ENCODE results near the gene ATAD3A.
"Not testable (repeated sequence)": the region's sequence is repeated elsewhere in the genome, so short reads cannot be mapped to it uniquely, and the experiment has no call there.

The ATAD3A gene

GRCh38 chr1:1523226-1523625 is 11.3 kb downstream of the ATAD3A start:
- not testable (repeated sequence) for DNase-seq (ENCODE audit: low spot score)

GRCh38 chr1:1523651-1524050 is 11.7 kb downstream of the ATAD3A start:
- DNase-seq (ENCODE audit: low spot score) = not testable (repeated sequence)

DNA sequence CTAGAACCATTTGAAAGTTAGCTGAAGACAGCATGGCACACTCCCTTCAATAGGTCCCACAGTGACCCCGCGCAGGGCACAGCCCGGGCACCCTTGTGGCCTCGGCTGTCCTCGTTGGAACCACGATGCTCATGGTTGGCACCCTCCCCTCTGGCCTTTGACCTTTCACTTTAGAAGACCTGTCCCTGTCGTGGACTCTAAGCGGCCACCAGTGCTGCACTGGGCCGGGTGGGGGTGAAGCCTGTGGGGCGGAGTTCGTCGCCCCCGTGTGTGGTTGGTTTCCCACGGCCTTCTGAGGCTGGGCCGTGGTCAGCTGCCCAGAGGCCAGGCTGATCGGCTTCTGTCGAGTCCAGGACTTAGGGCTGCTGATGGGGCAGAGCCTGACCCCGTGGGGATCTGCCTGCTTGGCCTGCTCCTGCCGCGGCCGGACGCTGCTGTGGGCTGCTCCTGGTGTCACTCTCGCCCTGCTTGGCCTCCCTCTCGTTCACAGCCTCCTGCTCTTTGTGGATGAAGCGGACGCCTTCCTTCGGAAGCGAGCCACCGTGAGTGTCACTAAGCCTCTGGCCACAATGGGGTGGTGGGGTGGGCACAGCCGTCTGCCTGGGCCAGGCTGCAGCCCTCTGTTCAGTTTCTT is 12.9 kb downstream of the ATAD3A start:
- not testable (repeated sequence) for DNase-seq (ENCODE audit: low spot score)

DNA sequence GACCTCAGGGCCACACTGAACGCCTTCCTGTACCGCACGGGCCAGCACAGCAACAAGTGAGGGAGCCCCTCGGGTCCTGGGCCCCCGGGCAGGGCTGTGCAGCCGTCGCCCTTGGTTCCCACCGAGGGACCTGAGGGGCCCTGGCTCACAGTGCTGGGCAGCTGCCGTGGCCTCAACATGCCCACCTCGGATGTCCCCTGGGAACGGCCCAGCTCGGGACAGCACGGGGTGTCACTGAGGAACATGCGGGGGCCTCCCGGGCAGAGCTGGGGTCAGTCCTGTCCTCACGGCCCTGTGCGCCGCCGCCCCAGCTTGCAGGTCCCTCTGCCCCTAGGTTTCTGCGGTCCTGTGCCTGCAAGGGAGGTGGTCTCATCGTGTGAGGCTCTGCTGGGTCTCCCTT is 14.5 kb downstream of the ATAD3A start:
- DNase-seq (ENCODE audit: low spot score) = not testable (repeated sequence)

- no peak for DNase-seq (ENCODE audit: low spot score)
Measured at GRCh38 chr1:1527092-1527816, 15.3 kb downstream of the ATAD3A start.

GRCh38 chr1:1528301-1529267 is 16.6 kb downstream of the ATAD3A start:
- no peak for DNase-seq (ENCODE audit: low spot score)

DNA sequence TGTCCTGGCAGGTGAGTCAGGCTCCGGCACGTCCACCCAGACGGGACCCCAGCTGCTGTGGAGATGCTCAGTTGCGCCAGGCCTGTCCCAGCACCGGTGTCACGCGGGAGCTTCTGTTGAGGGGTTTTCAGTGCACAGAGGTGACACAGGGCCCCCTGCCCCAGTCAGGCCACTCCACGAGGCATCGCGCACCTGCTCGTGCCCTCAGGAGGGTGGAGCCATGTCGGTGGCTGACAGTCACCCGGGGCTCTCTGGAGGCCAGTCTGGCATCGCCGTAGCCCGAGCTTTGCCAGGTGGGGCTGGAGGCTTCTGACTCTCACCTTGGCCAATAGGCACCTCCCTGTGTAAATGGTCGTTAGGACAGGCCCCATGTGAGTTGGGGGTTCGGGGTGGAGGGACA is 17.4 kb downstream of the ATAD3A start:
- DNase-seq (ENCODE audit: low spot score) = no peak

GRCh38 chr1:1529936-1530335 is 18.0 kb downstream of the ATAD3A start:
- no peak for DNase-seq (ENCODE audit: low spot score)

- DNase-seq (ENCODE audit: low spot score) = no peak
Measured at GRCh38 chr1:1531947-1532346, 20.0 kb downstream of the ATAD3A start.

DNA sequence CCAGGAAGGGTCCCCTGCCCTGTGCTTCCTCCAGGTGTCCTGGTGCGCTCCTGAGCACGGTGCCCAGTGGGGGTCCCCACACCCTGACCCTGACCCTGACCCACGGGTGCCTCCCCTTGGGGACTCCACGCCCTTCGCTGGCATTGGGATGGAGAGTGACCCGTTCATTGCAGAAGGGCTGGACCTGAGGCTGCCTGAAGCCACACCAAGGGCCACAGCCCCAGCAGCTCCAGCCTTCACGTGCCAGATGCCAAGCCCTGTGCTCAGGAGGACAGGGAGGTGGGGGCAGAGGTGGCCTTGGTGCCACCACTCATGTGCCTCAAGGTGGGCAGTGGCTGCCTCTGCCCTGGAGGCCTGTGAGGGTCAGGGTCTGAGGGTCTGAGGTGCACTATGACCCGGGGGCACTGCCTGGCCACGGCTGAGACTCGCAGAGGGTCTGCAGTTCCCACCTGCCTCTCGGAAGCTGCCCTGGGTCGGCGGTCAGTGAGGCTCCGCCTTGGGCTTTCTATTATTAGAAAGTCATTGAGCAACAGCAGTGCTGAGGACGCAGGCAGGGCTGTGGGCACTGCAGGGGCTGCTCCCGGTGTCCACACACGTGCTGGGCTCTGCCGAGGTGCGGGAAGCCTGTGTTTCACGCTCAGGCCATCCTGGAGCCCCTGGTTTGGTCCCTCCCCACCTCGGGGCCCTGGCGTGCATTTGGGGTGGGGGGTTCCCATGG is 21.4 kb downstream of the ATAD3A start:
- DNase-seq (ENCODE audit: low spot score) = not testable (repeated sequence)

DNA sequence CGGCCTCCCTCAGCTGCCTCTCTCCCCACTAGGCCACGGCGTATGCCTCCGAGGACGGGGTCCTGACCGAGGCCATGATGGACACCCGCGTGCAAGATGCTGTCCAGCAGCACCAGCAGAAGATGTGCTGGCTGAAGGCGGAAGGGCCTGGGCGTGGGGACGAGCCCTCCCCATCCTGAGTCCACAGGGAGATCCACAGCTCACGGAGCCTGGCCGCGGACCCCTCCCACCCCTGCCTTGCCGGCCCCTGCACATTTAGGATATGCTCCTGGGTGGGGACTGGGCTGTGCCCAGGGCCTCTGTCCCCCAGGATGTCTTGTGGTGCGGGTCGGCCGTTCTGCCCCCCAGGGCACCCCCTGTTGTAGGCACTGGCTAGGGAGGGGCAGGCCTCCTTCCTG is 21.9 kb downstream of the ATAD3A start:
- not testable (repeated sequence) for DNase-seq (ENCODE audit: low spot score)

DNA sequence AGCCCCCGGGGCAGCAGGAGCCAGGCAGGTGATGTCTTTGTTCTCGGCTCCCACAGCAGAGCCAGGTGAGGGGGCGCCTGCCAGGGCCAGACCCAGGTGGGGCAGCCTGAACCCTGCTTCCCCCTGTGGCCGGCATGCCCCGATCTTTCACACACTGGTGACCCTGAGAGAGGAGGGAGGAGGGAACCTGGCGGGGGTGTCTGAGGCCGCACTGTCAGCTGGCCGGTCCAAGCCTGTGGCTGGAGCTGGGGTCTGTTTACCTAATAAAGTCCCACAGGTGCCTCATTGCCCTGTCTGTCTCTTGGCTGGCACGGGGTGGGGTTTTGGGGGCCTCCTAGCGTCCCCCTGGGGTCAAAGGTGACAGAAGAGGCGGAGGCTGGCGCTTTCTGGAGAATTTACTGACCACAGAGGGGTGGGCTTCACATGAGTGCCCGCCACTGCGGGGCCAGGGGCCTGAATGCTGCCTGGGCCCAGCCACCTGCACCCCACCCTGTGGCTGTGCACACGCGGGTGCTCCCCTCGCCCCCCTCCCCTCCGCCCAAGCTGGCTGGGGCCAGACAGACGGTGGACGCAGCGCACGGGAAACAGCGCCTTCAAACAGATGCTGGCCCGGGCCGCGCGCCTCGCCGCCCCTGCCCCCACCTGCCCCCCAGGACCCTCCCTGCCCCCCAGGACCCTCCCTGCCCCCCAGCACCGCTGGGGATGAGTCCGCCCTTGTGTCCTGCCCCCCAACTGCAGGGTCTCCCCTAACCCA is 22.6 kb downstream of the ATAD3A start:
- DNase-seq (ENCODE audit: low spot score) = no peak

DNA sequence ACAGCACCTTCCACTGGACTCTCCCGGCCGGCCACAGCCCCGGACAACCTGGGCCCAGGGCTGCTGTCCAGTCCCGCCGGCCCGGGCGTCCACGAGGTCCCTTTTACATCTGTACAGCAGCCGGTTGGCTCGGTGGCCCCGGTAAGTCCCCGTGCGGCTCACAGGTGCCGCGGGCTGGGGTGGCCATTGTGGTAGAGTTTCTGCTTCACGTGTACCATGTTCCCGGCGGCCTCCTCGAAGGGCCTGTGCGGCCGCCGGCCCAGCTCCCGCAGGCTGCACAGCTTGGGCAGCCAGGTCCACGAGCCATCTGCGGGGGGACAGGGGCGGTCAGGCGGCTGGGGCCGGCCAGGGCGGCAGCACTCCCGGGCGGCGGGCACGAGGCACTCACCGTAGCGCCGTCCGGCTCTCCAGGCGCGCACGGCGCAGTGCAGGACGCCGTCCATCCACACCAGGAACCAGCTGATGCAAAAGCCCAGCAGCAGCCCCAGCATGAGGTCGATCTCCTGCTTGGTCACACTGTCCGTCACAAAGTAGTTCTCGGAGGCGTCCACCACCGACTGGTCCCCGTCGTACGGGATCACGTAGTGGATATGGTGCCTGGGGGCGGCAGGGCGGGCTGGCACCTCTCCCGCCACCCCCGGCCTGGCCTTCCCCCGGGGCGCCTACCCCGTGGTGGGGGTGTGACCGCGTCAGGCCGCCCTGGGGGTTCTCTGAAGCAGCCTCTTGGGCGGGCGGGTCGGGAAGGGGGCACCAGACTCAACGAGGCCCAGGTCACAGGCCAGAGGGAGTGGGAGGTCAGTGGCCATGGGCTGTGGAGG is 23.4 kb downstream of the ATAD3A start:
- no peak for DNase-seq (ENCODE audit: low spot score)

GRCh38 chr1:1536019-1536937 is 24.3 kb downstream of the ATAD3A start:
- no peak for DNase-seq (ENCODE audit: low spot score)

DNA sequence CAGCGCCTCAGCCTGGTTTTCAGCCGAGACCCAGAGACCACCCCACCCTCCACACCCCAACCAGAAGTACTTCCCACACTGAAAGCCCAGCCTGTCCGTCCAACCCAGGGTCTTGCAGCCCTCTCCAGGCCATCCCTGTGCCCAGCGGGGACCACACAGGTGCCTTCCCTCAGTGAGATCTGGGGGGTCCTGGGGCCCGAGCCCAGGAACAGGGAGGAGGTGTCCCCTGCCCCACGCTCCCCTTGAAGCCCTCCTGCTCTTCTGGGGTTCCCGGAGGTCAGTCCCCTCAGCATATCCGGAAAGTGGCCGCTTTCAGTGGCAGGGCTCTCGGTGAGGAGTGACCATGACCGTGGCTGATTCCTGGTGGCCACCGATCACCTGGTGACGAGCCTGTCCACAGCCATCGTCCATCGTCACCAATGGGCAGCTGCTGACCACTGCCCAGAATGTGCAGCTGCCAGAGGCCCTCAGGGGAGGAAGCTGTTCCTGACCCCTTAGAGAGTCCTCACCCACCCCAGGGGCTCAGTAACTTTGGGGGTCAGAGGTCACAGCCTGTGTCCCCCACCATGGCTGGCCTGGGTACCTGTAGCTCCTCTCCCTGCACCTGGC is 25.1 kb downstream of the ATAD3A start:
- no peak for DNase-seq (ENCODE audit: low spot score)

DNA sequence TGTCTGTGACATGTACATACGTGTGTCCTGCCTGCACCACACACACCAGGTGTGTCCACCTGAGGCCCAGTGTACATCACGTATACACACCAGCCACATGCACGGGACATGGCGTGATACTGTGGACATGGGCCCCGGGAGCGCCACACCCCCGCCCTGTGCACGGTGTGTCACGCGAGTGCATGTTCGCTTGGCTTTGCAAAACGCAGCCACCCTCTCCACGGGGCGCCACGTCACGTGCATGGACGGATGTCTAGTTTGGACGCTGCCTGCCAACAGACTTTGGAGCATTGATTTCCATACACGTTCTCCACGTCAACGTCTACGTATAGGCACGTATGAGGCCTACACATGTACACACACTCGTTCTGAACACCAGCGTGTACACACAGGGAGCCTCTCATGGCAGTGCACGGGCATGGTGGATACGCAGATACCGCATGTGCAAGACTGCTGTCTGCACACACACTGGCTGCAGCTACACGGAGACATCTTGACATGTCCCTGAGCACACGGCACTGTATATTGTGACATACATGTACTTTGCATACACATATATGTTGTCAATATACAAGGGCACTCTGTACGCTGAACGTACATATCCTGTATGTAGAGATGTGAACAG is 25.8 kb downstream of the ATAD3A start:
- no peak for DNase-seq (ENCODE audit: low spot score)

DNA sequence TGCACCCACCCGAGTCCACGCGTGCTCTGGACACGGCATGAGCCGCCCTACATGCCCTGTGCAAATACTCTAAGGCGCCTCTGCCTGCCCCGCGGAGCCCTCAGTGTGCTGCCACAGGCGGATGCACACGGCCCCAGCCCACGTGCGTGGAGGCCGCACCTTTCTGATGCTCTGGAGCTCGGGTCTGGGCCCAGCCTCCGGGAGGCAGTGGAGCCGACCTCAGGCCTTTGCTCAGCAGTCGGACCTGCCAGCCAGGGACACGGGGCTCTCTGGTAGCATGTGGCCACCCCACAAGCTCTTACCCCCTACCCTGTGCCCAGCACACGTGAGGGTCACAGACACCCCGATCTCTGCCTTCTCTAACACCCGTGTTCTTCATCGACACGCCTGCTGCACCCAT is 26.4 kb downstream of the ATAD3A start:
- no peak for DNase-seq (ENCODE audit: low spot score)

- DNase-seq (ENCODE audit: low spot score) = no peak
Measured at GRCh38 chr1:1538989-1539309, 27.0 kb downstream of the ATAD3A start.
